ENCODE results near the gene SPHKAP. TPM values are rescaled to one million over a fixed set of nuclear protein-coding genes. Genes with fewer than 3 reads are reported as not detected.

Gene SPHKAP
- total RNA-seq, 1 experiment from 2014 or later, result not detected

DNA sequence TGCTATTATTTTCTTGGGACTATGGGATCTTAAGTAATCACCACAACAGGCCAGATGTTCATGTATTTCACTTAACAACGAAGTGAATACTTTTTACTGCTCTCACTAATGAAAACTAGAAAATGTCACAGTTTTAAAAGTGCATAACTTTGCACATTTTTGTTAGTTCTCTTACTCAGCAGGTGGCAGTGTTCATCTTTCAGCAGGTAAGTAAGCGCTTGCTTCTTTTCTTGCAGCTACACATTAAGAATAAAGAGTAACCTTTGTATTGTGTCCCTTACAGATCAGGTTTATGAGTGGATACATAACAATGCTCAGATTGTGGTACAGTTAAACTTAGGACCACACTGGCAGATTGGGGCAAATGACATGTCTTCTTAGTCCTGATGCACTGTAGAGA, 249.1 kb downstream of the SPHKAP start:
- Histone ChIP-seq H3K27ac (ENCODE audit: low read length) (no peak overlapping the region), H3K27me3 (ENCODE audit: low read length) (peaks cover under 1% of the 10 kb centered on the region; the same call in 1 of the 2 replicates), H3K79me2 (ENCODE audit: low read length) (no peaks in the 10 kb centered on the region), H2AFZ (ENCODE audit: low read length) (no peak overlapping the region), H3K36me3 (ENCODE audit: insufficient read depth, low read length) (no peaks in the 10 kb centered on the region), H3K9ac (ENCODE audit: low read length) (no peak overlapping the region), H3K9me3 (ENCODE audit: low read length) (no peaks in the 10 kb centered on the region), H3K4me1 (ENCODE audit: low read length) (no peaks in the 10 kb centered on the region), H3K4me3 (ENCODE audit: low read length) (no peak overlapping the region), H3K9me2 (replicated peaks; ENCODE audit: insufficient read depth, low read length) (no peaks in the 10 kb centered on the region), H3K4me2 (ENCODE audit: low read depth, low read length, poor library complexity, severe bottlenecking) (no peak overlapping the region), H4K20me1 (ENCODE audit: insufficient read depth, low read depth, low read length) (no peaks in the 10 kb centered on the region)
- peak; percentile 51 for DNase-seq

DNA sequence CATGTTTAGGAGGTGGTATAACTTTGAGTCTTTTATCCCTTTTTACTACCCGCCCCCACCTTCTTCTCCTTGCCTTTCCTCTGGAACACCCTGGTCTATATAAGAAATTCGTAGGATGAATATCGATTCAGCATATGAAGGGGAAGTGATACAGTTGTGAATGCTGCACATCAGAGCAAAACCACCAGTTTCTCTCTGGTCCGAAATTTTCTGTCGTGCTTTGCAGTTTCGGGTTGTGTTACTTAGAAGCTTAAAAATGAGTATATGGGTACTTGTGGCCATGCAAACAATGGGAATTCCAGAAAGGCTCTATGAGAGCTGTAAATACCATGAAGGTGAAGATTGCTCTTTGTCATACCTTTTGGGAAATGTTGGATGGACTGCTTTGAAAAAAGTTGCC, 249.5 kb downstream of the SPHKAP start:
- H3K36me3 ChIP-seq (ENCODE audit: insufficient read depth, low read length), result no peaks in the 10 kb centered on the region
- no peak overlapping the region for H3K4me2 ChIP-seq (ENCODE audit: low read depth, low read length, poor library complexity, severe bottlenecking)
- no peaks in the 10 kb centered on the region for H3K9me2 ChIP-seq (replicated peaks; ENCODE audit: insufficient read depth, low read length)
- peaks cover 4% of the 10 kb centered on the region; the same call in 1 of the 2 replicates for H3K27me3 ChIP-seq (ENCODE audit: low read length)
- no peak overlapping the region for H2AFZ ChIP-seq (ENCODE audit: low read length)
- no peak for DNase-seq
- H3K4me1 ChIP-seq (ENCODE audit: low read length), result no peaks in the 10 kb centered on the region
- no peaks in the 10 kb centered on the region for H3K9me3 ChIP-seq (ENCODE audit: low read length)
- no peak overlapping the region for H3K4me3 ChIP-seq (ENCODE audit: low read length)
- H3K79me2 ChIP-seq (ENCODE audit: low read length), result no peaks in the 10 kb centered on the region
- H3K9ac ChIP-seq (ENCODE audit: low read length), result no peak overlapping the region
- no peak overlapping the region for H3K27ac ChIP-seq (ENCODE audit: low read length)
- no peaks in the 10 kb centered on the region for H4K20me1 ChIP-seq (ENCODE audit: insufficient read depth, low read depth, low read length)

Small RNA genes lying within 50 kb of the gene (small RNA-seq; reads per million reads assigned to genes)
- not detected for gene RNU6-624P
